Activated CD8-positive, alpha-beta memory T cell treated with anti-CD3 and anti-CD28 coated beads, Interleukin-2, amount 10 ng/mL, durations not matched to agents 7 days and 5 days (primary cell): ENCODE measurements around the gene SORCS2. TPM values are rescaled to one million over a fixed set of nuclear protein-coding genes. Genes with fewer than 3 reads are reported as not detected.

Experiments
- ATAC-seq: fragments of 150-1000 bp; cut with Tn5 transposase; one replicate; pipeline ENCODE4 v1.10.0; 2021; ENCODE audit warnings: moderate library complexity
- CTCF ChIA-PET: fragments of 350-600 bp; sonication (Branson Sonifier 250); formaldehyde crosslinking; loops from one replicate; lab custom pipeline; 2021; ENCODE audit warnings: antibody characterized with exemption; lab: Charles Lee
- DNase-seq: peaks from one replicate; pipeline ENCODE4 v3.0.0-alpha.2; 2020
- H3K27ac Mint-ChIP-seq: one replicate; pipeline ENCODE4 v1.8.0; 2021; ENCODE audit warnings: mild to moderate bottlenecking, mixed read lengths
- H3K27me3 Mint-ChIP-seq: one replicate; pipeline ENCODE4 v1.8.0; 2021; ENCODE audit warnings: mixed read lengths
- H3K36me3 Mint-ChIP-seq: one replicate; pipeline ENCODE4 v1.8.0; 2021; ENCODE audit warnings: mild to moderate bottlenecking, mixed read lengths
- H3K4me1 Mint-ChIP-seq: one replicate; pipeline ENCODE4 v1.8.0; 2021; ENCODE audit warnings: mixed read lengths
- H3K4me3 Mint-ChIP-seq: one replicate; pipeline ENCODE4 v1.8.0; 2021; ENCODE audit warnings: mild to moderate bottlenecking, moderate library complexity, mixed read lengths
- H3K9me3 Mint-ChIP-seq: one replicate; pipeline ENCODE4 v1.8.0; 2022; ENCODE audit warnings: low read depth, mixed read lengths
- total RNA-seq, 2 experiments: library from RNA; stranded (reverse); gene quantifications; one replicate each; pipeline ENCODE4 v1.2.3, GENCODE V29; 2021

The SORCS2 gene
- total RNA-seq, 2 experiments from 2014 or later, result 0.05 to 0.06 TPM

DNA sequence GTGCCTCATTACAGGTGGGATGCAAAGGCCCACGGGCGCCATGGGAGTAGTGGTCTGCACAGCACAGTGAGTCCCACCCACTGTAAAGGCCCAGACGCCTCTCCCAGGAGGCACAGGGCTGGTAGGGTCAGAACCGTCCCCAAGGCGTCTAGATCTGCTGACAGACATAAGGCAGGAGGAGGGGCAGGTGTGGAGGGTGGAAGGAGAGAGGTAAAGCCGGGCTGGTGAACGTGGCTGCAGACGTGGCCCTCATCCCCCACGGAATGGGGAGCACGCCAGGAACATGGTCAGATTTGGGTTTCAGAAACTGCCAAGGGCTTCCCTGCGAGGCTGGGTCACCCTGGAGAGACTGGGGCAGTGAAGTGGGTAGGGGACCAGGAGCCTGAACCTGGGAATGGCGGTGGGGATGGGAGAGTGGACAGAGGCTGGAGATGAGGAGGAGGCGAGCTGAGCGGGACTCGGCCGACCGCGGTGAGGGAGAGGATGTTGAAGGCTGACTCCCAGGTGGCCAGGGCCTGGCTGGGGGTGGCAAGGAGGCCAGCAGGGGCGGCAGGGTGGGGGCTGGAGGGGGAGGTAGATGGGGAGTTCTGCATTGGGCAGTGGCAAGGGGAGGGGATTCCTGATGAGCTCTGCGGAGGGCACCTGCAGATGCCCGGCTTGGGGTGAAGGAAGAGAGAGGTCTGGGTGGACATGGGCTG lies 562.4 kb downstream of the SORCS2 start:
- Mint-ChIP-seq H3K36me3 (no peaks in the 10 kb centered on the region), H3K27ac (no peak overlapping the region)
- DNase-seq, result no peak

DNA sequence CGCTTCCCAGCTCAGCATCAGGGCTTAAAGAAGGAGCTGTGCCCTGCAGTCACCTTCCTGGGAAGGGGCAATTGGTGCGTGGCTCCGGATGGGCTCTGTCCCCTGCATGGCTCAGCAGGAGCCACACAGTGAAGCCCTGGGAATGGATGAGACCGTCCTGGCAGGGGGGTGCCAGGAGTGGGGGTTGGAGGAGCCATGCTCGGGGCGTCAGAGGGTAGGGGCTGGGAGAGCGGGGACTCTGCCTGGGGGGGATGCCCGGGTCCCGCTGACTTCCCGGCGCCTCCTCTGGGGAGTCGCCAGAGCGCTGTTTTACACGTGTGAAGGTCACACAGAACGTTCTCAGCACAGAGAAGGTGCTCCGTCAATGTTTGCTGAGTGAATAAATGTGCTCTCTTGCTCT lies 563.2 kb downstream of the SORCS2 start:
- Mint-ChIP-seq H3K36me3 (no peaks in the 10 kb centered on the region), H3K9me3 (no peaks in the 10 kb centered on the region), H3K4me3 (no peak overlapping the region), H3K27ac (no peak overlapping the region), H3K27me3 (no peaks in the 10 kb centered on the region), H3K4me1 (peaks cover 15% of the 10 kb centered on the region)
- DNase-seq, result no peak
- ATAC-seq, result no peak
- CTCF ChIA-PET, result no interaction called here

More for the DNA sequence above, 562.4 kb downstream of the SORCS2 start:
- Mint-ChIP-seq H3K4me1 (peaks cover 10% of the 10 kb centered on the region), H3K27me3 (no peaks in the 10 kb centered on the region), H3K4me3 (no peak overlapping the region), H3K9me3 (no peaks in the 10 kb centered on the region)
- no peak for ATAC-seq
- CTCF ChIA-PET, result interaction anchor here (0.9 kb wide), 1 partner anchor 77 kb away, joined by 3 read pairs; no protein-coding TSS in a partner anchor

DNA sequence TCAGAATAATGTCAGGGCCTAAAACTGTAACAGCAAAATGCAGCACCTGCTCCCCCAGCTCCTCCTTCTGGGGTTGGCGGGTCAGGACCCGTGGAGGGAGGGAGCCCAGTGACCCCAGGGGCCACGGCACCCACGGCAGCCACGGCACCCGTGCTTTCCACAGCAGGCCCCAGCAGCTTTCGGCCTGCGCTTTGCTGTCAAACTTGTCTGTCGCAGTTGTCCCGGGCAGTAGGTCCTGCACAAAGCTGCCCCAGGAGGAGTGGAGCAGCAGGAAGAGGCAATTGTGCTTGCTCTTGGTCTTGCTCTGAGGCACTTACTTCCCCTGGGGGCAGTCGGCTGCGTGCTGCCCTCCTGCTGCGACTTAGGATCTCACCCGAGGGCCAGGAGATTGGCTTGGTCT lies 563.7 kb downstream of the SORCS2 start:
- DNase-seq, result no peak
- no peak for ATAC-seq
- Mint-ChIP-seq H3K4me1 (peaks cover 15% of the 10 kb centered on the region), H3K27ac (no peak overlapping the region), H3K4me3 (no peak overlapping the region), H3K36me3 (no peaks in the 10 kb centered on the region), H3K9me3 (no peaks in the 10 kb centered on the region), H3K27me3 (no peaks in the 10 kb centered on the region)
- CTCF ChIA-PET, result no interaction called here

DNA sequence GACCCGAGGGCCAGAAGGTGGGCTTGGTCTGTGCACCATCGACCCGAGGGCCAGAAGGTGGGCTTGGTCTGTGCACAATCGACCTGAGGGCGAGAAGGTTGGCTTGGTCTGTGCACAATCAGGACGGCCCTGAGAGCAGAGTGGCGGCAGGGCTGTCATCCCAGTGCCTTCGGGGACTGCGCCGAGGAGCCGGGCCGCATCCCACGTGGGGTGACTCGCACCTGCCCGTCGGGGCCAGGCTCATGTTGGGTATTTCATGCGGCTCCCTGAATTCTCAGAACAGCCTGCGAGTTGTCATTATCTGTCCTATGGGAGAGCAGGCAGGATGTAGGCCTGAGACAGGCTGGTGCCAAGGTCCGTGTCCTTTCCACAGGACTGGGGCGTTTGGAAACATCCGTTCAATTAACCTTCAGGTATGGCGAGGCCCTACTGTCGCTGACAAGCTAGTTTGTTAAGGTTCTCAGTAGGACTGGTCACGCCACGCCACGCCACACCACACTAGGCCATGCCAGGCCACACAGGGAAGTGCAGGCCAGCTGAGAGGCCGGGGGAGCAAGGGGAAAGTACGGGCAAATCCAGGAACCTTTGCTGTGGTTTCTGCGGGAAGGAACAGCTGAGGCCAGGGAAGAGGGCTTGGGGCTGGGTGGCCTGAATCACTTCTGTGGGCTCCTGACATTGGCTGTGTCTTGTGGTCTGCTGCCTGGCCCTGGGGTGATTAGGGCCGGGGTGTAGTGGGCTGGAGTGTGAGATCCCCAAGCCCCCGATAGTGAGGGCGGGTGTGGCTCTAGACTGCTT lies 564.4 kb downstream of the SORCS2 start:
- Mint-ChIP-seq H3K36me3 (no peaks in the 10 kb centered on the region), H3K9me3 (no peaks in the 10 kb centered on the region), H3K4me3 (no peak overlapping the region), H3K27me3 (no peaks in the 10 kb centered on the region), H3K4me1 (peaks cover 18% of the 10 kb centered on the region), H3K27ac (no peak overlapping the region)
- DNase-seq, result no peak
- CTCF ChIA-PET, result interaction anchor here (7.7 kb wide), 1 partner anchor 45 kb away, joined by 82 read pairs; no protein-coding TSS in a partner anchor
- ATAC-seq, result no peak

DNA sequence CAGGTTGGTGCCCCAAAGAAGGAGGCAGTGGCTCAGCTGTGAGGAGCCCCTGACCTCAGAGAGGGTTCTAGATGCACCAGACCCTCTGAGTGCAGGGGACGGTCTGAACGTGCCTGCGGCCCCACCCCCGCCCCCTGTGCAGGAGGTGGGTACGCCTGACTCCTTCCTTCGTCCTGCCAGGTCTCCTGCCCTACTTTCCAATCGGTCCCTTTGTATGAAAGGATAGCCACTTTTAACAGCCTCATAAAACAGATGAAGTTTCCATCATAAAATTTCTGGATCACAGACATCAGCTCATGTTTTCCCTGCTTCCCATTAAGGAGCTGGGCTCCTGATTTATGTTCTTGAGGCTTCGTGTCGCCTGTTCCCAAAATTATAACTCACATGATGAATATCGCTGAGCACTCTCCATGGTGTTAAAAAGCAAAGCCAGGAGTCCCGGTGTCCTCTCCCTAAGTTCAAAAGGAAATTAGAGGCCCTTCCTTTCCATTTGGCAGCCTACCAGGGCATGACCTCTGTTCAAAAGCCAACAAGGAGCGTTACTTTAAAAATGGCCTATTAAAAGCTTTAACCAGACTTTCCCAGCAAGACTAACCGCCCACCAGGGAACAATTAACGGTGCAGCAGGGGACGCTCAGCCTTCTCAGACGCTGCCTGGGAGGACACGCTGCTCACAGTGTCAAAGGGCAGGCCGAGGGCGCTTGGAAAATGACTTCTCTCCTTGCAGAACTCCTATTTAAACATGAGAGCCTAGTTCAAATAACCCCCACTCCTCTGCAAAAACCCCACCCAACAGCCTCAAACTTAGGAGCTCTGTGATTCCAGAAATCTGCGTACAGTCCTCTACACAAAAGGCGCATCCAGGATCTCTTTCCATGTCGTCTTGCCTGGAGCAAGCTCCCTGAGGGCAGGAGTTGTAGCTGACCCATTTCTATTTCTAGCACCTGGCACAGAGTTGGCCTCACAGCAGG lies 565.4 kb downstream of the SORCS2 start:
- no peak overlapping the region for H3K4me3 Mint-ChIP-seq
- no peak for ATAC-seq

DNA sequence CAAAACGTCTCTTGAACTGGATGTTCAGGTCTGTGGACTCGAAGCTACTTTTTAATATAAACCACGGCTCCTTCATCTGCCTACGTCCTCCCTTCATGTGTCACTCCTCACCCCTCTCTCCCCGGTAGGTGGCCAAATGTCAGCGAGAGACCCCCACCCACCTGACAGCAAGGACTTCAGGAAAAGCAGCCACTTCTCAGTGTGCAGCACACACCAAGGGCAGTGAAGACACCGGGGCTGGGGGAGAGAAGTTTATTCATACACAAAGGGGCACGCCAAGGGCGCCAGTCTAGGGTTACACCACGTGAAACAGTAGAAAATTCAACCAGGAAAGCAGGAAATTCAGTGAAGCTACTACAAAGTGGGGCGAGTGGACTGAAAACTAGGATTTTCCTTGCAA lies 566.1 kb downstream of the SORCS2 start:
- no peak overlapping the region for H3K4me3 Mint-ChIP-seq
- CTCF ChIA-PET, result interaction anchor here (7.7 kb wide), 1 partner anchor 43 kb away, joined by 82 read pairs; no protein-coding TSS in a partner anchor
- ATAC-seq, result no peak

More for the DNA sequence above, 565.4 kb downstream of the SORCS2 start:
- no peak overlapping the region for H3K27ac Mint-ChIP-seq
- peaks cover 19% of the 10 kb centered on the region for H3K4me1 Mint-ChIP-seq
- H3K27me3 Mint-ChIP-seq, result no peaks in the 10 kb centered on the region
- H3K36me3 Mint-ChIP-seq, result no peaks in the 10 kb centered on the region
- no peaks in the 10 kb centered on the region for H3K9me3 Mint-ChIP-seq
- CTCF ChIA-PET, result interaction anchor here (7.7 kb wide), 1 partner anchor 44 kb away, joined by 82 read pairs; no protein-coding TSS in a partner anchor
- DNase-seq, result no peak

DNA sequence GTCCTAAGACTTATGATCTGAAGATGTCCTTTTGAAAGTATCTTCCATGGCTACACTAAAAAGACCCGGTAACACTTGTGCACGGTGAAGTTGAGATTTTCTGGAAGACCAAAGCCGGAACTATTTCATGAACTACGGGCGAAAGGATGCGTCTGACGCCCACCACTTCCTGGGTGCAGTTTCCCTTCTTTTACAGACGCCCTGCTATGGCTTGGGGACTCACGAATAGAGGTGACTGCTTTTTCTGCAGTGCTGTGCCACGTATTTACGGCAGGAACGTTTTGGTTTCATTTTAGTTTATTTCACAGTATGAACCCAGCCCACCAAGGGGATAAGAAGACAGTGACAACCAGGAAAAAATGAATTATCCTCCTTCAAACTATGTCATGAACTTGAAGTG lies 566.9 kb downstream of the SORCS2 start:
- DNase-seq (peak; percentile 80), ATAC-seq (peak; percentile 90)
- H3K27me3 Mint-ChIP-seq, result no peaks in the 10 kb centered on the region
- H3K9me3 Mint-ChIP-seq, result no peaks in the 10 kb centered on the region
- peak overlapping the region; percentile 64 for H3K4me3 Mint-ChIP-seq
- CTCF ChIA-PET, result interaction anchor here (0.9 to 7.7 kb wide), 3 partner anchors 15 to 181 kb away, joined by 3 to 82 read pairs (median 3); partner anchors contain the start of gene AFAP1
- H3K27ac Mint-ChIP-seq, result peak overlapping the region; percentile 87
- H3K36me3 Mint-ChIP-seq, result no peaks in the 10 kb centered on the region
- H3K4me1 Mint-ChIP-seq, result peaks cover 19% of the 10 kb centered on the region

More for the DNA sequence above, 566.1 kb downstream of the SORCS2 start:
- no peaks in the 10 kb centered on the region for H3K9me3 Mint-ChIP-seq
- DNase-seq, result no peak
- no peaks in the 10 kb centered on the region for H3K36me3 Mint-ChIP-seq
- no peaks in the 10 kb centered on the region for H3K27me3 Mint-ChIP-seq
- H3K4me1 Mint-ChIP-seq, result peaks cover 19% of the 10 kb centered on the region
- H3K27ac Mint-ChIP-seq, result peak overlapping the region; percentile 41

DNA sequence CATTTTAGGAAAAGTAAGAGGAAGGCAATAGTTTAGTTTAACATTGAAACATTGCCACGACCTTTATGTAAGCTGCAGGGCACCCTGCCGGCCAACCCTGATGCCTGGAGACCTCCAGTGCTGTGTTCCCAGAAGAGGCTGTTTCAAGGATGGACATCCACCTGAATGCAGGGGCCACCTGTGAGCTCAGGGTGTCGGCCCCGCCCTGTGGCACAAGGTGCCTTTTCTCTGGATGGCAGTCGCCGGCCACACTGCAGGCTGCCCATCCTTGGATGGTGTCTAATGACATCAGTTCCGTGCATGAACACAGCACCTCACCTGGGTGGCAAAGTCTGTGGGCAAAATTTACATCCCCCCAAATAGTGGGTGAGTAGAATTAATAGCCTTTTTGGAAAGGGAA lies 567.3 kb downstream of the SORCS2 start:
- Mint-ChIP-seq H3K36me3 (no peaks in the 10 kb centered on the region), H3K9me3 (no peaks in the 10 kb centered on the region), H3K27me3 (no peaks in the 10 kb centered on the region), H3K27ac (peak overlapping the region; percentile 87), H3K4me3 (peak overlapping the region; percentile 64), H3K4me1 (peaks cover 19% of the 10 kb centered on the region)
- ATAC-seq (peak; percentile 16), DNase-seq (no peak)
- CTCF ChIA-PET, result interaction anchor here (0.9 to 7.7 kb wide), 4 partner anchors 15 to 180 kb away, joined by 3 to 82 read pairs (median 5); partner anchors contain the start of gene AFAP1

DNA sequence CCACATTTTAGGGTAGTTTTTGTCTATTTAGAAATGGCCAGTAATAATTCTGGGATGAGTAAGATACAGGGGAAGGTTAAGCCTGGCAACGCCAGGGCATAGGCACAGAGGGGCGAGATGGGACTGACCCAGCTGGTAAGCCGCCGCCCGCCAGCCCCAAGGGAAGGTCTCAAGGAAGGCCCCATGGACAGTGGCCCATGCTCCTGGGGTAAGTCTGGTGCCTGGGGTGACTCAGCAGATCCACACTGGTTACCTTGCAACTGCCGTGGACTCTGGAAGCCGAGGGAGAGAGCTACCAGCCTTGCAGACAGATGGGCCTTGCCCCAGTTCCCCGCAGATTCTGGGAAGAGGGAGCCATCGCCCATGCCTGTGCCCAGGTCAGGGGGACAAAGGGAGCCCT lies 567.9 kb downstream of the SORCS2 start:
- H3K4me1 Mint-ChIP-seq, result peaks cover 19% of the 10 kb centered on the region
- no peaks in the 10 kb centered on the region for H3K9me3 Mint-ChIP-seq
- no peaks in the 10 kb centered on the region for H3K27me3 Mint-ChIP-seq
- CTCF ChIA-PET, result interaction anchor here (1.2 to 7.7 kb wide), 3 partner anchors 14 to 42 kb away, joined by 3 to 82 read pairs (median 7); no protein-coding TSS in a partner anchor
- H3K36me3 Mint-ChIP-seq, result no peaks in the 10 kb centered on the region
- no peak for ATAC-seq
- H3K4me3 Mint-ChIP-seq, result no peak overlapping the region
- no peak for DNase-seq
- H3K27ac Mint-ChIP-seq, result peak overlapping the region; percentile 87

DNA sequence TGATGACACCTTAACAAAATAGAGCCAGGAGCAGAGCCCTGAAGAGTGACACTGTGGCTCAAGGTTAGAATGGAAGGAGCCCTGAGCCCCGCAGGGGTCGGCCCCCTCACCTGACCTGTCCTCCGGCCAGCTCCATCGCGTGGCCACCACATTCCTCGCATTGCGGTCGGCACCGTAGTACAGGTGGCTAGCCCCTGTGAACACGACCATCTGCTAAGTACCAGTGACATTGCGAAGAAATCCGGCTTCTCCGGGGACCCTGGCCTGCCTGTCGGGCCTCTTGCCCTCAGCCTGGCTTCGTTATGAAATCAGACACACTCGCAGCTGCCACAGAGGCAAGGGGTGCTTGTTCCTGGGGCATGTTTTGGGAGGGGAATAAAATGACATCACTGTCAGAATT lies 568.4 kb downstream of the SORCS2 start:
- H3K36me3 Mint-ChIP-seq, result no peaks in the 10 kb centered on the region
- no peak for ATAC-seq
- H3K27ac Mint-ChIP-seq, result no peak overlapping the region
- no peaks in the 10 kb centered on the region for H3K27me3 Mint-ChIP-seq
- CTCF ChIA-PET, result interaction anchor here (1.2 to 7.7 kb wide), 4 partner anchors 14 to 41 kb away, joined by 3 to 82 read pairs (median 6); no protein-coding TSS in a partner anchor
- H3K9me3 Mint-ChIP-seq, result no peaks in the 10 kb centered on the region
- no peak for DNase-seq
- H3K4me1 Mint-ChIP-seq, result peaks cover 19% of the 10 kb centered on the region
- no peak overlapping the region for H3K4me3 Mint-ChIP-seq

DNA sequence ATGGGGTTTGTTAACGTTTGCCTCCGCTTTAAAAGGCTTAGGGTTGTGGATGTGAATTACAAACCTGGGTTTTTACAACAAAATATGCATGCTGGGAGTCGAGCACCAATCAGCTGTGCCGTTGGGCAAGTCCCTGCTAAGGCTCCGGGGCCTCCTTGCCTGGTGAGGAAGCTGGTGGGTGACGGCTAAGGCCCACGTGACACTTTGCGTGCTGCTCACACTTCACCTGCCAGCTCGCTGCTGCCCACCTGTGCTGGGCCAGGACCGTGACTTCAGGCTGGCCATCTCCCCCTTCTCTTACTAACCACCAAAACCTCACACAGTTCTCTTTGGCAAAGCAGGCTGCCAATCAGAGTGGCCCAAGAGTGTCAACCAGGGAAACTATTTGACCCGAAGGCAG lies 569.0 kb downstream of the SORCS2 start:
- Mint-ChIP-seq H3K27ac (no peak overlapping the region), H3K4me3 (no peak overlapping the region), H3K9me3 (no peaks in the 10 kb centered on the region), H3K4me1 (peaks cover 19% of the 10 kb centered on the region), H3K36me3 (no peaks in the 10 kb centered on the region), H3K27me3 (no peaks in the 10 kb centered on the region)
- DNase-seq, result no peak
- ATAC-seq, result no peak
- CTCF ChIA-PET, result interaction anchor here (0.7 to 7.7 kb wide), 6 partner anchors 9 to 225 kb away, joined by 3 to 82 read pairs (median 6); no protein-coding TSS in a partner anchor

DNA sequence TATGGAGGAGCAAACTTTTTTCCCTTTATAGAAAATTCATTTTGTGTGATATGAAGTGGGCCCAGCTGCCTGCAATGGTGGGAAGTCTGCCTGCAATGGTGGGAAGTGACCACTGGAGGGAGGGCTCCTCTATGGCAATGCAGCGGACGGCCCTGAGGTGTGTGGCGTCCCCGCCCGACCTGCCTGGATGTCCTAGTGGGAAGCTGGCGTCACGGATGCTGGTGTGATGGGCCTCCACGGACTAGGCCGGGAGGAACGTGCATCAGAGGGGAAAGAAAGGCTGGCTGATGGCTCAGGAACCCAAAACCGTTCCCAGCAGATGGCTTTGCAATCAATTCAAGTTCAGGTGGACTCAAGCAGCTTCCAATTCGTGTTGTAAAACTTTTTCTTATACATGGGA lies 569.4 kb downstream of the SORCS2 start:
- peaks cover 19% of the 10 kb centered on the region for H3K4me1 Mint-ChIP-seq
- CTCF ChIA-PET, result interaction anchor here (0.6 to 7.7 kb wide), 7 partner anchors 9 to 225 kb away, joined by 3 to 82 read pairs (median 5); no protein-coding TSS in a partner anchor
- no peaks in the 10 kb centered on the region for H3K9me3 Mint-ChIP-seq
- H3K36me3 Mint-ChIP-seq, result no peaks in the 10 kb centered on the region
- DNase-seq (peak; percentile 60), ATAC-seq (peak; percentile 37)
- H3K27ac Mint-ChIP-seq, result no peak overlapping the region
- no peak overlapping the region for H3K4me3 Mint-ChIP-seq
- no peaks in the 10 kb centered on the region for H3K27me3 Mint-ChIP-seq
